ENCODE data around the gene FAM117B. TPM values are rescaled to one million over a fixed set of nuclear protein-coding genes. Genes with fewer than 3 reads are reported as not detected.

FAM117B gene
- total RNA-seq, 2 donors from 2014 or later: 11.4 to 16.7 TPM

Other genes starting within 250 kb of the FAM117B start
- gene ICA1L, start 236.8 kb downstream of the FAM117B start, total RNA-seq: 10 to 100 TPM; 12.6 to 14.0 TPM

Data from activated T-cell treated with anti-CD3 and anti-CD28 coated beads, Interleukin-2, amount 50 U/mL, for 72 hours (primary cell).